Muscle layer of colon (tissue), 2 donors: ENCODE results near the gene MICAL1.

Experiments
- H3K27ac ChIP-seq: one replicate; pipeline ENCODE4 v1.7.0; 2013; ENCODE audit warnings: low read depth, mild to moderate bottlenecking, low read length, moderate library complexity
- H3K27me3 ChIP-seq, 2 donors: one replicate each; pipeline ENCODE4 v1.7.0; 2013; ENCODE audit warnings: low read length in 2 of 2, mild to moderate bottlenecking in 2 of 2; ENCODE audit not compliant: insufficient read depth in 2 of 2, control insufficient read depth in 1 of 2
- H3K36me3 ChIP-seq: one replicate; pipeline ENCODE4 v1.7.0; 2013; ENCODE audit warnings: mild to moderate bottlenecking, low read length; ENCODE audit not compliant: insufficient read depth
- H3K4me1 ChIP-seq: one replicate; pipeline ENCODE4 v1.7.0; 2013; ENCODE audit warnings: mild to moderate bottlenecking, low read length; ENCODE audit not compliant: insufficient read depth
- H3K4me3 ChIP-seq, 2 donors: one replicate each; pipeline ENCODE4 v1.7.0; 2013; ENCODE audit warnings: low read length in 2 of 2, low read depth in 1 of 2, mild to moderate bottlenecking in 1 of 2, moderate library complexity in 1 of 2
- H3K9ac ChIP-seq: one replicate; pipeline ENCODE4 v1.7.0; 2013; ENCODE audit warnings: low read length
- H3K9me3 ChIP-seq: one replicate; pipeline ENCODE4 v1.7.0; 2013; ENCODE audit warnings: mild to moderate bottlenecking, low read length
- donor health status: abdominal sarcoma.
- donor health status: Adenocarcinoma of cecum.

The MICAL1 gene

DNA sequence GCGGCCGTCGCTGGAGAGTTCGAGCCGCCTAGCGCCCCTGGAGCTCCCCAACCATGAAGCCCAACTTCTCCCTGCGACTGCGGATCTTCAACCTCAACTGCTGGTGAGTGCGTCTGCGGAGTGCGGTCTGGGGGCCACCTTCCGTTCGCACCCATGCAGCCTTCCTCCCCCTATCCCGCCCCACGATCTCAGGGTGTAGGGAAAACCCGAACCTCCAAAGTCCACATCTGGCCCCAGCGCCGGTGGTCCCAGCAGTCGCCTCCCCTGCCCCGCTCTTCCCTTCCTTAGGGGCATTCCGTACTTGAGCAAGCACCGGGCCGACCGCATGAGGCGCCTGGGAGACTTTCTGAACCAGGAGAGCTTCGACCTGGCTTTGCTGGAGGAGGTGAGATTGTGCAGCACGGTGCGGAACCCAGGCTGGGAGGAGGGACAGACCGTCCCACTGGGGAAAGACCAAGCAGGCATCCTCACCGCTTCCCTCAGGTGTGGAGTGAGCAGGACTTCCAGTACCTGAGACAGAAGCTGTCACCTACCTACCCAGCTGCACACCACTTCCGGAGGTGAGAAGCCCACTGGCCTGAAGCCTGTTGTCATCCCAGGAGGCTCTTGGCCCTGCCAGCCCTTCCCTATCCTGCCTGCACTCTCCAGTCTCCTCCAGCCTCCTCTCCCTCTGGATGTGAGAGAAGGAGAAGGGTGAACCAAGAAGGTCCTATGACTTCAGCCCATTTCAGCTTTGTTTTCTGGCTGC is 14.3 kb downstream of the MICAL1 start:
- H3K9ac ChIP-seq = peak overlapping the region; percentile 68
- H3K27ac ChIP-seq = peak overlapping the region; percentile 53
- peaks cover 14% of the 10 kb centered on the region for H3K4me1 ChIP-seq
- H3K9me3 ChIP-seq = no peaks in the 10 kb centered on the region
- H3K36me3 ChIP-seq = peaks cover 23% of the 10 kb centered on the region
- peak overlapping the region; percentile 77 to 96 for H3K4me3 ChIP-seq
- no peaks in the 10 kb centered on the region for H3K27me3 ChIP-seq

DNA sequence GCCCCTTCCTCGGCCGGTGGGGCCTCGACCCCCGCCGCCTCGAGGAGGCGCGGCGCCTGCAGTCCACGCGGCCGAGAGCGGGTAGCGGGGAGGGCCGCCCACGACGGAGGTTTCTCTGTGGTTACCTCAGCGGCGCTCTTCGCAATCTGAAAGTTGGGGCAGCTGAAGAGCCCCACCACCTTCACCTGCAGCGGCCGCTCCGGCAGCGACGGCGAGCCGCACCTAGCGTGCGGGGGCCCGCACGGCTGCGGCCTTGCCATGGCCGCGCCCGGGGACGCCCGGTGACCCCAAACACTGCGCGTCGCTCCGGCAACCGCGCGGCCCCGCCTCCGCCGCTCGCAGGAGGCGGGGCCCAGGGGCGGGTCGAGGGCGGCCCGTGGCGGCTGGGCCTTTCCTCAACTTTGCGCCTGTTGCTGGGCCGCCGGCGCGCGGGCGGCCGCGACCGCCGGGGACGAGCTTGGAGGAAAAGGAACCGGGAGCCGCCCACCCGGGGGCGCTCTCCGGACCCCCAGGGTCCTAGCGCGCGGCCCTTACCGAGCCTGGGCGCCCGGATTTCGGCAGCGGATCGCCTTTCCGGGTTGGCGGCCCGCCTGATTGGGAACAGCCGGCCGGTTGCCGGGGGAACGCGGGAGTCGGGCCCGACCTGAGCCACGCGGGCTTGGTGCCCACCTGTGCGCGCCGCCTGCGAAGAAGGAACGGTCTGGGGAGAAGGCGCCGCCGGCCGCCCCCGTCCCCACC is 15.1 kb downstream of the MICAL1 start, which contains the start of the genes PPIL6 and SMPD2:
TSS of gene PPIL6 (minus strand) at position 298 of the 738 bp plus-strand sequence. CDS start at position 260, 38 bp downstream.
TSS of gene SMPD2 (plus strand) at position 394 of the 738 bp plus-strand sequence. CDS start 398 bp downstream, outside the sequence.
- Histone ChIP-seq H3K4me1 (peaks cover 14% of the 10 kb centered on the region), H3K9me3 (no peaks in the 10 kb centered on the region), H3K36me3 (peaks cover 23% of the 10 kb centered on the region), H3K4me3 (peak within 1 kb of the TSS; percentile 77 to 96), H3K27me3 (no peaks in the 10 kb centered on the region), H3K9ac (peak within 1 kb of the TSS; percentile 68), H3K27ac (peak within 1 kb of the TSS; percentile 53)

DNA sequence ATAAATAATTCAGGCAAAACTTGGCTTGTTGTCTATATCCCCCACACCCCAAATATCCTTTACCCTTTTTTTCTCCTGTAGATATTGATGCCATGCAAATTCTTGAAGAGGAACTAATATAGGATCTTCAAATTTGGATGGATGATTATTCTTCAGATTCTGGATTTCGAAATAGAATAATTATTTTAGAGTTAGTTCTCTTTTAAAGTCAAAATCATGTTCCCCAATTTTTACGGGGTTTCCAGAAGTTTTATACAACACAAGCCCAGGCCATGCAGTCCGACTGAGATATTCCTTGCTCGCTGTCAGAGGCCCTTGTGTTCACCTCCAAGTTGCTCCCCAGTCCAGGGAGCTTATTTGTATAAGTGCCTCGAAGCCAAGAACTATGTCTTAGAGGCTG is 19.5 kb downstream of the MICAL1 start:
- H3K27me3 ChIP-seq = no peaks in the 10 kb centered on the region
- no peaks in the 10 kb centered on the region for H3K4me1 ChIP-seq
- H3K4me3 ChIP-seq = no peak overlapping the region
- no peaks in the 10 kb centered on the region for H3K9me3 ChIP-seq
- H3K9ac ChIP-seq = no peak overlapping the region
- H3K27ac ChIP-seq = no peak overlapping the region
- H3K36me3 ChIP-seq = no peaks in the 10 kb centered on the region

DNA sequence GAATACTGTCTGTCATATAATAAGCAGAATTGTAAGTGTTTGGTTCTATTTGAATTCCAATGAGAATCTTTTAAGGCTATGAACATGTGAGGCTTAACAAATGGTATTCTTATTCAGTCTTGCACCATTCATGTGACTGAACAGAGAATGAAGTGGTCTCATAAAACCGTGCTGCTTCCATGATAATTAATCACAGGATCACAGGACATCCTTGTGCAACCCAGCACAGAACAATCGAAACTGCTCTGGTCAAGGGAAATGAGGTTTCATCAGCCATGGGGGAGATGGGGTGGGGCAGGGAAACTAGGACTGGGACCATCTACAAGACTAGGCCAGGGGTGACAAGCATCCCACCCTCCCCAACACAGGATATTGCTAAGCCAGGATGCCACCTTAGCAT is 21.1 kb downstream of the MICAL1 start:
- Histone ChIP-seq H3K4me1 (peaks cover 2% of the 10 kb centered on the region), H3K4me3 (no peak overlapping the region), H3K36me3 (no peaks in the 10 kb centered on the region), H3K9ac (no peak overlapping the region), H3K27me3 (no peaks in the 10 kb centered on the region), H3K27ac (no peak overlapping the region), H3K9me3 (no peaks in the 10 kb centered on the region)

DNA sequence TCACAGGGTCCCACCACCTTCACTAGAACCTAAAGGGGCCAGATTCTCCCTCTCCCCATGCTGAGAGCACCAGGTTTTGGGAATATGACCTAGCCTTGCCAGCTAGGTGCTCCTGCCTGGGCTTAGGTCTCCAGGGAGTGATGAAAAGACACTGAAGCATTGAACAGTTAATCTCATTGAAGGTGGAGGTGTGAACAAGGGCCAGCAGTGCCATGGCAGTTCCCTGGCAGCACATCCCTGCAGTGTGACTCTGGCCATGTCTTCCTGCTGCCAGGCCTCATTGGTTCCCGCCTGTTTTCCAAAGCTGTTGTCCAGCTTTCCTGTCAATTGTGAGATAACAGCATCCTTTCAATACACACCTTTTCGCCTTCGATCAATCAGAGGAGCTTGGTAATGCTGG is 26.1 kb downstream of the MICAL1 start:
- H3K4me1 ChIP-seq = peaks cover 5% of the 10 kb centered on the region
- H3K9ac ChIP-seq = no peak overlapping the region
- no peaks in the 10 kb centered on the region for H3K36me3 ChIP-seq
- no peaks in the 10 kb centered on the region for H3K27me3 ChIP-seq
- H3K4me3 ChIP-seq = no peak overlapping the region
- no peak overlapping the region for H3K27ac ChIP-seq
- H3K9me3 ChIP-seq = no peaks in the 10 kb centered on the region

DNA sequence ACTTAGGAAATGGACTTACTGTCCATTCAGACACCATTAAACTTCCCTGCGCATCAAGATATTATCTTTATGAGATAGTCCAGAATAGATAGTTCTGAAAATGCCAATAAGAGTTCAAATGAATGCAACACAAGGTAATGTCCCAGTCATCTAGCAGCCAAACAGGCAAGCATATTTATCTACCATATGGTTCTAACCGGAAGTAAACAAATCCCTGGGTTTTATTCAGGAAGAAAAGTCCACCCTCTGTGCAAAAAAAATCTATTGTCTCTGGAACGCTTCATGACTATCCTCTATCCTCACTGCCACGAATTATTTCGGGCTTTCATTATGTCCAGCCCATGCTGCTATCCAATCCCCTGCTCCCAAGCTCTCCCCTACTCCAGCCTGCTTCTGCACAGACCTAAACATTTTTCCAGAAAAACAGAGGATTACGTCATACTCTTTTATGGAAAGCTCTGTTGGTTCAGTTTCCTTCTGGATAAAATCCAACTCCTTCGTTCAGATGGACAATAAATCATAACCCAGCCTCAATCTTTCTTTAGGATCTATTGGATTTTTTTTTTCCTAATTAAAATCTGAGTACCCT is 26.6 kb downstream of the MICAL1 start:
- no peak overlapping the region for H3K4me3 ChIP-seq
- no peaks in the 10 kb centered on the region for H3K36me3 ChIP-seq
- no peak overlapping the region for H3K27ac ChIP-seq
- H3K4me1 ChIP-seq = peaks cover 5% of the 10 kb centered on the region
- H3K9me3 ChIP-seq = no peaks in the 10 kb centered on the region
- no peak overlapping the region for H3K9ac ChIP-seq
- H3K27me3 ChIP-seq = no peaks in the 10 kb centered on the region

DNA sequence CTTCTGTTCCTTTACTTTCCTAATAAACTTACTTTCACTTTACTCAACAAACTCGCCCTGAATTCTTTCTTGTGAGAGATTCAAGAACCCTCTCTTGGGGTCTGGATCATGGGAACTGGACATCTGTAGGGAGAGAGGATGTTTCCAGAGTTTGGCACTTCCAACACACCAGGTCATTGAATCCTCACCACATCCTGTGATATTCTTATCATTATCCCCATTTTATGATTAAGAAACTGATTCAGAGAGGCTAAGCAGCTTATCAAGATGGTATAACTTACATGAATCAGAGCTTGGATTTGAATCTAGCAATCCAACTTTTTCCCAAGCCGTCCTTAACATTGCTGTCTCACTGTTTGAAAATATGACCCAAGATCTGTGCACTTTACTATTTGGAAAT is 30.6 kb downstream of the MICAL1 start:
- Histone ChIP-seq H3K9ac (no peak overlapping the region), H3K4me1 (peaks cover 5% of the 10 kb centered on the region), H3K27ac (no peak overlapping the region)

DNA sequence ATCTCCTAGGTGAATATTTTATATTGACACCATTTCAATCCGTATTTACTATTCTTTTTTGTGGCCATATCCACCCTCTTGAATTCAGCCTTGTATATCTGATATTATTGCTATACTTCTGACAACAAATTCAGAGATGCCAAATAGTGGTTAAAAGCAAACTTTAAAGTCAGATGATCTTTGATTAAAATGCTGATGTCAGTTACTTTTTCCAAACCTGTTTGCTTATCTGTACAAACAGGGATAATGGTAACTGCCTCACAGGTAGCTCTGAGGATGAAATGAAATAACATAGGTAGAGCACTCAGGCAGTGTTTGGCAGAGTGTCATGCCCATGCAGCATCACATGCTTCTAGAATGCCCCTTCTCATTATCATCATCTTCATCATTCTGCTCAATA is 34.4 kb downstream of the MICAL1 start:
- Histone ChIP-seq H3K36me3 (no peaks in the 10 kb centered on the region), H3K4me3 (no peak overlapping the region), H3K27ac (no peak overlapping the region), H3K9me3 (no peaks in the 10 kb centered on the region), H3K4me1 (no peaks in the 10 kb centered on the region), H3K27me3 (no peaks in the 10 kb centered on the region), H3K9ac (no peak overlapping the region)

More for the DNA sequence above, 30.6 kb downstream of the MICAL1 start:
- Histone ChIP-seq H3K36me3 (no peaks in the 10 kb centered on the region), H3K9me3 (no peaks in the 10 kb centered on the region), H3K4me3 (no peak overlapping the region), H3K27me3 (no peaks in the 10 kb centered on the region)

DNA sequence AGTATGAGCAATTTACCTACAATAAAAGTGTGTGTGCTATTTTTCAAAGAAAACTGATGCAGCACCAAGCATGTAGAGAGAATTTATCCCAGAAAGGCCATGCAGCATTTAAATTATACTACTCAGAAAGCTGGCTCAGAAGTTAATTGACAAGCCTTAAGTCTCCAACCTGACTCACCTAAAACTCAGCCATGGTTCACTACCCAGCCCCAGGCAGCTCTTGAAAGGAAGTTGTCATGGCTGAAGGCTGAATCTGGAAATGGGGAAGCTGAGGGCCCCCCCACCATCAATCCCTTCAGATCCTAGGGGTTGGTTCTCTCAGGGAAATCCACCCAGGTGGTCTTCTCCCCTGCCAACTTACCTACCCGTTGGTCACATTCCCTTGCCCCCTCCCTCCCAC is 34.8 kb downstream of the MICAL1 start:
- Histone ChIP-seq H3K27me3 (no peaks in the 10 kb centered on the region), H3K36me3 (no peaks in the 10 kb centered on the region), H3K4me1 (no peaks in the 10 kb centered on the region), H3K27ac (no peak overlapping the region), H3K4me3 (no peak overlapping the region), H3K9ac (no peak overlapping the region), H3K9me3 (no peaks in the 10 kb centered on the region)

DNA sequence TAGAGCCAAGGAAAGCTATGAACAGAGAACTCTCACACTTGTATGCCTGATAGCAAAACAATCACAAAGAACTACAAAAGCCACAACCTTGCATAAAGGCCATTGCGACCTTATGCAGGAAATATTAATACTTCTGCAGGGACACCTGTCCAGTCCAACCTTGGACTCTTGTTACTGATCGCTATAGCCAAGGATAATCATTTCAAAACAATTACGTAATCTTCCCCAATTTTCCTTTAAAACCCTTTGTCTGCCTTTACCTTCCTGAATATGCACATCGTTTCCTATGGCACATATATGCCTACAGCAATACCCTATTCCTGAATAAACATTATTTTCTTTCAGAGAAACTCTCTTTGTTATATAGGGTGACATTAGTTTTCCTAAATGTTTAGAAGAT is 37.9 kb downstream of the MICAL1 start:
- H3K4me3 ChIP-seq = no peak overlapping the region
- H3K27ac ChIP-seq = no peak overlapping the region
- H3K9me3 ChIP-seq = no peaks in the 10 kb centered on the region
- no peaks in the 10 kb centered on the region for H3K4me1 ChIP-seq
- no peaks in the 10 kb centered on the region for H3K36me3 ChIP-seq
- no peaks in the 10 kb centered on the region for H3K27me3 ChIP-seq
- H3K9ac ChIP-seq = no peak overlapping the region

DNA sequence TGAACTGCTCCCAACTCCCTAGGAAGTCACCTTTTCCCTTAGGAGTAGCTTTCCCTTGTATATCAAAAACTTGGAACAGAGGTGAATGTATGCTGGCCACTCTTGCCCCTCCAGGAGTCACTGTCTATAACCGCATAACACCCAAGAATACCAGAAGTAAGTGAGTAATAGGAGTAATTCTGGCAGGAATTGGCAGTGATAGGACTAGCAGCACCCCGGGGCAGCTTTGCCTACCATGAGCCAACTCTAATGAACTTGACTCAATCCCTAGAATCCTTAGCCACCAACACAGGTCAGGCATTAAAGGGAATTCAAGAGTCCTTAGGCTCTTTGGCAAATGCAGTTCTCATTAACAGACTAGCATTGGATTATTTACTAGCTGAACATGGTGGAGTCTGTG is 44.5 kb downstream of the MICAL1 start:
- Histone ChIP-seq H3K4me3 (no peak overlapping the region), H3K27ac (no peak overlapping the region), H3K36me3 (no peaks in the 10 kb centered on the region), H3K27me3 (no peaks in the 10 kb centered on the region), H3K9me3 (no peaks in the 10 kb centered on the region), H3K4me1 (no peaks in the 10 kb centered on the region), H3K9ac (no peak overlapping the region)
